ENCODE results near the gene LRP5.
"Not testable (repeated sequence)": the region's sequence is repeated elsewhere in the genome, so short reads cannot be mapped to it uniquely, and the experiment has no call there.

Gene LRP5

GRCh38 chr11:68328374-68329091 lies 16.1 kb downstream of the LRP5 start:
- DNase-seq (ENCODE audit: low read depth in 1 of 2, low spot score in 1 of 2): no peak

GRCh38 chr11:68329536-68329935 lies 17.1 kb downstream of the LRP5 start:
- no peak for DNase-seq (ENCODE audit: low read depth in 1 of 2, low spot score in 1 of 2)

DNA sequence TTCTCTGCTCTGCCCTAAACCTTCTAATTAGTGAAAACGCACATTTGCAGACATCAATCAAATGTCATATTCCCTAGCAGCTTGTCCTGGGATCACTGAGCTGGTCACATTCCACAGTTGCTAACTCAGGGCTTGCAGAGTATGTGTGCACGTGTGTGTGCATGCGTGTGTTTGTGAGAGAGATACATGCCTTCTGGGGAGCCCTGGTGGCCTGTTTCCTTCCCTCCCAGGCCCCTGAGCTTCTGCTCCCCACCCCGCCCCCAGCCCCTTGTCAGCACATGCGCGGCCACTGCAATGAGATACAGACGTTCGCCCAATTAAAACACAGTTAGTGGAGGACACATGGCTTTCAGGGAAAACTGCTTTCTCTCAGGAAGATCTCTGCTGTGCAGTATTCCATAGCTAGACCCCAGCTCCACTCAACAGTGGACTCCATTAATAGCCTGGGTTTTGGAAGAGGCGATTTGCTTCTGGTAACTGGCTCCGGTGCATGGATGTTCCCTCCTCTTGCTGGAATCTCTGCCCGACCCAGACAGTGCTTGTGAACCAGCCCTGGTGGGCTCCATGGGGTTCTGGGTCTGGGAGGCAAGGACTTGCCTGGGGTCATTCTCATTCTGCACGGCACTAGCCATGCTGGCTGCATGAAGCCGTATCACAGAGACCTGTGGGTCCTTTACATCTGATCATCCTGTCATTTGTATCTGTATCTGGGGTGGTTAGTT lies 17.7 kb downstream of the LRP5 start:
- DNase-seq (ENCODE audit: low read depth in 1 of 2, low spot score in 1 of 2): no peak

DNA sequence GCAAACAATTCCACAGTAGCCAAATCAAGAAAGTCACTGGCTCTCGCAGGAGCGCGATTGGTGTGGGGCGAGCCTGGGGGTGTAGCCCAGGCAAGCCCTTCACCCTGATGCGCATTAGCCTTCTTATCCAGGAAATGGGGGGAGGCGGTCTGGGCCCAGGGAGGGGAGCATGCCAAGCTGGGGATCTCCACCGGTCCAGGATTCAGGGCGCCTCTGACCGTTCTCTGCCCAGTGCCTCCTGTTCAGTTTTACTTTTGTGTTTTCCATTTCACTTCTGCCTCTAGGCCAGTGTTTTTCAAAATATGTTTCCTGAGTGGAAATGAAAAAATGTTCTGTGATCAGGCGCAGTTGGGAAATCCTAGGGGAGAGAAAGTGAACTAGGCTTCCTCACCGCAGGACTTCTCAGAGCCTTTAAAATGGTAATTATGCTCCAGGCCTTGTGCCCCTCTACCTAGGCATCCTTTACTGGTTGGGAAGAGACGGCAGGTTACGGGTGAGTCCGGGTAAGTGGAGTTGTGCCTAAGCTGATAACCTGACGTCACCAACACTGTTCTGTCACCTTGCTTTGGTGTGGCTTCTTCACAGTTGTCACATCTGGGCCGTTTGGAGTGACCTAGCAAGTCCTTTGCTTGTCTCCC lies 18.4 kb downstream of the LRP5 start:
- DNase-seq (ENCODE audit: low read depth in 1 of 2, low spot score in 1 of 2): no peak

DNA sequence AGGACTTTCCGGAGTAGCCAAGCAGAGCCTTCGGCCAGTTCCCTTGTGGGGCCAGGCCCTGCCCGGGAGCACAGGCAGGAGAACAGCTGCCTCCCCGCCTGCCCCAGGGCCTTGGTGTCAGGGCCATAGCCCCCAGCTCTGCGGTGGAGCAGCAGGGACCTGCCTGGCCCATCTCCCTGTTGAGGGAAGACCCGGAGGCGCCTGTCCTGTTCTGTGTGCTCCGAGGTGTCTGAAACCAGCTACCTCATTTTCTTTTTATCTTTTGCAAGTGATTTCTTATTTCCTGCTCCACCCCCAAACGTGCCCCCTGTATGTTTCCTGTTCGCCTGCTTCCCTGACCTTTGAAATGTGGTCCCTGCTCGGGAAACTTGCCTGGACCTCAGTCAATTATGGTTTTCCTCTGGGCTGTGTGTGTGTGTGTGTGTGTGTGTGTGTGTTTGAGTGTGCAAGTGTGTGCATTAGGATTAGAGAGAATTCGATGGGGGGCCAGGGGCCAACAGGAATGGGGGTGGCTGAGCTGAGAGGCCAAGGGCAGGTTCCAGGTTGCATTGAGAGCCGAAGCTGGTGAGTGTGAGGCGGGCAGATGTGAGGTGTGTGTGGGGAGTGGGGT lies 19.1 kb downstream of the LRP5 start:
- no peak for DNase-seq (ENCODE audit: low read depth in 1 of 2, low spot score in 1 of 2)

DNA sequence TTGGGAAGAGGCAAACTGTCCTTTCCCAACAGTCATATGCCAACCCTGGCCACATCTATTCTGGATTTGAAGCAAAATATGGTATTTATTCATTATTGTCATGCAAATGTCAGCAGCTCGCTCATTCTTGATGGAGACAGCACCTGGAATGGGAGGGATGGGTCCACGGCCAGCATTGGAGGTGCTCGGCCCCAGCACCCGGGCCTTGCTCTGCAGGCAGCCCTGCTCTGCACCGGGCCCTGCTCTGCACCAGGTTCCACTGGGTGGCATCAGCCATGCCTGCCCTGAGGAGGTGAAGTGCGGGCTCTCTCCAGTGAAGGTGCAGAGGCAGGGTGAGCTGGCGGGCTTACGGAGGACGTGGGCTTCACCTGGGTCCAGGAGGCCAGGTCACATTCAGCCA lies 19.8 kb downstream of the LRP5 start:
- DNase-seq (ENCODE audit: low read depth in 1 of 2, low spot score in 1 of 2): no peak

- DNase-seq (ENCODE audit: low read depth in 1 of 2, low spot score in 1 of 2): no peak
Measured at GRCh38 chr11:68333173-68333572, 20.8 kb downstream of the LRP5 start.

DNA sequence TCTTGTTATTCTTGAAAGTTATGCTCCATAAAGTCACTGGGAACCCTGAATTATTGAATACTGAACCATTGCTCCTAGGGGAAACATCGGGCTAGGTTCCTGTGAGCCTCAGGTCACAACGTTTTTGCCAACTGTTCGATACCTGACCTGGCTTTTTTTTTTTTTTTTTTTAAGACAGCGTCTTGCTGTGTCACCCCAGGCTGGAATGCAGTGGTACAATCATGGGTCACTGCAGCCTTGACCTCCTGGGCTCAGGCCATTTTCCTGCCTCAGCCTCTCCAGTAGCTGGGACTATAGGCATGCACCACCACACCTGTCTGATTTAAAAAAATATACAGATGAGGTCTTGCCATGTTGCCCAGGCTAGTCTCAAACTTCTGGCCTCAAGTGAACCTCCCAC lies 22.5 kb downstream of the LRP5 start:
- DNase-seq (ENCODE audit: low read depth in 1 of 2, low spot score in 1 of 2): no peak

DNA sequence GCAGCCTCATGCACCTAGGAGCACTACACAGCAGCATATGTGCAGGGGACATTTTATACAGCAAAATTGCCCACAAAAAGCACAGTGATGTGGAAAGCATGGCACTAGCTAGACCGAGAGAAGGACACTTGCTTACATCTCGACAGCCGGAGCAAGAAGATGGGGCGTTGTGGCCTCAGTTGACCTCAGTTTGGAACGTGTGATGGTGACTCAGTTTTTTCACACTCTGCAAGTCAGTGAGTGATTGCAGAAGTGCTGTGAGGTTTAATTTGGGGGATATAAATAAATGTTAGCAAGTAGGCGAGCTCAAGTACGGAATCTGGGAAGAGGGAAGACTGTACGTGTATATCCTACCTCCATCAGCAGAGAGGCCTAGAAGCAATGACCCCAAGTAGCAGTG lies 23.3 kb downstream of the LRP5 start:
- DNase-seq (ENCODE audit: low read depth in 1 of 2, low spot score in 1 of 2): no peak

GRCh38 chr11:68336716-68337115 lies 24.3 kb downstream of the LRP5 start:
- no peak for DNase-seq (ENCODE audit: low read depth in 1 of 2, low spot score in 1 of 2)

- no peak for DNase-seq (ENCODE audit: low read depth in 1 of 2, low spot score in 1 of 2)
Measured at GRCh38 chr11:68337399-68337835, 25.0 kb downstream of the LRP5 start.

DNA sequence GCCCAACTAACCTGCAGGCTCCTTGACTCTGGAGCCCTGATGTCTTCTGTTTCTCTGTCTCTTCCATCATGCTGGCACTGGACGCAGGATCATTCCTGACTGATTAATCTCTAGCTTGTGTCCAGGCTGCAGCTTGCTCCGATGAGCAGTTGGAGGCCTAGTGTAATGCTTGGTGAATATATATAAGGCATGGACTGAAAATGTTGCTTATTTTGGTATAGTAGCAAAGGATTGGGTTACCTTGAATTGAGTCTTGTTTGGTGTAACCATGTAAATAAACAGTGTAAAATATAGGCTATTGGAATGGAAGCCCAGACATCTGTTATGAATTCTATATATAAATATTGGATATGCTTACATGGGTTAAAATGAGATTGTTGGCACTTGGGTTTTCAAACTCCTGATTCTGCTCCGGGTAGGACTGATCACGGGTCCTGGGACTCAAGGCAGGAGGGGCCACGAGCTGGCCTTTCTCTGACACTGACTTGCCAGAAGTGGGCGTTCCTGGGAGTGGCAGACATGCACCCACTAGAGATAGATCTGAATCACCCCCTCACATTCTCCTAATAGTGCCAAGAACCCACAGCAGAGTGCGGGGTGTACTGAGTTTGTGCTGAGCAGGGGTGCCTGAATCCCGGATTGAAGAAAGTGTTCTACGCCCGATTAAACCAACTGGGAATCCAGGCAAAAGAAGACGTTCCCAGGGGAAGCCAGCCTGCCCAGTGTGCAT lies 25.8 kb downstream of the LRP5 start:
- DNase-seq (ENCODE audit: low read depth in 1 of 2, low spot score in 1 of 2): no peak

- DNase-seq (ENCODE audit: low read depth in 1 of 2, low spot score in 1 of 2): no peak
Measured at GRCh38 chr11:68340003-68340767, 27.8 kb downstream of the LRP5 start.

DNA sequence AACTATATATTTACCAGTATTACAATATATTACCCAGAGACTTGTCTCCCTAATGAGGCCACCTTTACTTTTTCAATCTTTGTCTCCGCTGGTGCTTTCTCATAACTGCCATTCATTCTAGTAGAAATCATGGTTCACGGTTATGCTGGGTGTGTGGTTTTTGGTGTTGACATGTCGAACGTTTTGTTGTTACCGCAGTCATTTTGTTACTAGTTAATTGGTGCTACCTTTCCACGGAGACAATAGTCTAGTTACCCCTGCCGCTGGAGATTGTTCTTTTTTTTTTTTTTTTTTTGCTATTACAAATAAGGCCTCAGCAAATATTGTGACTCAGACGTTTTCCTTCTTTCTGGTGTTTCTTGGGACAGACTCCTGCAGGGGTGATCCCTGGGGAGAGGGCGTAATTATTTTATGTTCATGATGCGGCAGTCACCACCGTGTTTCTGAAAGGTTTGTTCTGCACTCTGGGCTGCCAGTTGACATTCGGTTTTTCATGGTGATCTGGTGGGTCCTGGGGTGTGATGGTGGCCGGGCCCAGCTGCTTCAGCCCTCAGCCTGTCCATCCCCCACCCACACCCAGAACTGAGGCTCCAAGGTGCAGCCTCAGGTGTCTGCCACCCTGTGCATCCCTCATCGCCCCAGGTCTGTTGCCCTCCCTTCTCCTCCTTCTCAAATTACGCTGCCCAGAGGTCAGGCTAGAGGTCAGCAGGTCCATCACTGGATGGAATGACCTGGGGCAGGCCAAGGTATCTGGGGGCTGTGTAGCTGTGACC lies 28.6 kb downstream of the LRP5 start:
- DNase-seq (ENCODE audit: low read depth in 1 of 2, low spot score in 1 of 2): no peak

DNA sequence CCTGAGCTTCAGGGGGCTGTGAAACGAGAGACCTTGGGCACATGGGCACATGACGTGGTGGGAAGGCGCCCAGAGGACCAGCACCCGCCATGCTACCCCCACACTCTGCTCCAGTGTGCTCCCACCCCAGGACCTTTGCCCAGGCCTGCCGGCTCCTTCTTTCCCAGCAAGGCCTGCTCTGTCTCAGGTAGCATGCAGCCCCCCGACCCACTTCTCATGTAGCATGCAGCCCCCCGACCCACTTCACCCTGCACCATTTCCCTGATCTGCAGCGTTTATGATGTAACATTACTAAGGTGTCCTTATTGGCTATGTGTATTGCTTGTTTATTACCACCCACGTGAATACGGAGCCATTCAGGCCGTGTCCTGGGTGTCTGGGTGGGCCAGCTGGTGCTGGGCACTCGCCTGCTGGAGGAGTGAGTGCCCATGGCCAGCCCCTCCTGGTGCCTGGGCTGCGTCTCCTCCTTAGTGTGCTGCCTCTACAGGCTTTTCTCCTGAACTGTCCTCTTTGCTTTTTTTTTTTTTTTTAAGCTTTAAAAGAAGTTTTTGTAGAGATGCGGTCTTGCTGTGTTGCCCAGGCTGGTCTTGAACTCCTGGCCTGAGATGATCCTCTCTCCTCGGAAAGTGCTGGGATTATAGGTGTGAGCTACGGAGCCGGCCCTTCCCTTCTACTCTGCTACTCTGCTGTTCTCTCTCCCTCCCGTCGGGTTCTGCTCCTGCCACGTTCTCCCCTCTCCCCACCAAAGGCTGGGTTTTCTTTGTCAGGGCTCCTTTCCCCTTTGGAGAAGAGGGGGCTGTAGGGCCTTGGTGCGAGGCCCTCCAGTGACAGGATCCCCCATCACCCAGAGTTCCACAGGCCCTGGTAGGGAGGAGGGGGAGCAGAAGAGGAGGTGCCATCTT lies 29.4 kb downstream of the LRP5 start:
- DNase-seq (ENCODE audit: low read depth in 1 of 2, low spot score in 1 of 2): no peak

GRCh38 chr11:68342459-68343158 lies 30.2 kb downstream of the LRP5 start:
- DNase-seq (ENCODE audit: low read depth in 1 of 2, low spot score in 1 of 2): no peak

DNA sequence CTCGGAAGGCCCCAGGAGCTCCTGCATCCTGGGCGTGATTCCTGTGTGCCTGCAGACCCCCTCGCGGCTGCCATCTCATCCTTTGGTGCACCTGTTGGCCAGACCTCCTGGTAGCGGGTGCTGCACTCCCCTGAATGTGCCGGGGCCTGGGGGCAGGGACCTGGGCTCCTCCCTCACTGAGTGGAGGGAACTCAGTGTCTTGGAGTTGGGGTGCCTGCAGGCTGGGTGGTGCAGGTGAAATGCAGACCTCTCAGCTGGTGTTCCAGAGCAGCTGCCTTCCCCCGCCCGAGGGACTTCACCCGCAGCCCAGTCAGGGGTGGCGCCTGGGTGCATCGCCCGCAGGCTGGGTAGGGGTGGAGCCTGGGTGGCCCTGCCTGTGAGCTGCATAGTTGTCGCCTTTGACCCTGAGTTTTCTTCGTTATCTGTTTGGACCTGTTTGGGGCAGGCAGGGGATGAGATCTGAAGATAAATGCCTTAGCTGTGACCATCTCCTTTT lies 31.4 kb downstream of the LRP5 start:
- no peak for DNase-seq (ENCODE audit: low read depth in 1 of 2, low spot score in 1 of 2)

DNA sequence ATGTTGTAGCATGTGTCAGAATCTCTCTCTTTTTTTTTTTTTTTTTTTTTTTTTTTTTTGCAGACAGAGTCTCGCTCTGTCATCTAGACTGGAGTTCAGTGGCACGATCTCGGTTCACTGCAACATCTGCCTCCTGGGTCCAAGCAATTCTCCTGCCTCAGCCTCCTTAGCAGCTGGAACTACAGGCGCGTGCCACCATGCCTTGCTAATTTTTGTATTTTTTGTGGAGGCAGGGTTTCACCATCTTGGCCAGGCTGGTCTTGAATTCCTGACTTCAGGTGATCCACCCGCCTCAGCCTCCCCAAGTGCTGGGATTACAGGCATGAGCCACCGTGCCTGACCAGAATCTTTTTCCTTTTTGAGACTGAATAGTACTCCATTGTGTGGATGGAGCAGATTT lies 32.4 kb downstream of the LRP5 start:
- DNase-seq (ENCODE audit: low read depth in 1 of 2, low spot score in 1 of 2): not testable (repeated sequence)

All from stimulated activated CD4-positive, alpha-beta T cell treated with anti-CD3 and anti-CD28 coated beads, Interleukin-15, amount 100 ng/mL, for 1 hour (primary cell).